ENCODE results near the gene FHIT. TPM values are rescaled to one million over a fixed set of nuclear protein-coding genes. Genes with fewer than 3 reads are reported as not detected.
"Not testable (repeated sequence)": the region's sequence is repeated elsewhere in the genome, so short reads cannot be mapped to it uniquely, and the experiment has no call there.

Gene FHIT
- total RNA-seq, 1 donor, result 16.9 TPM

GRCh38 chr3:61080737-61081445, 170.4 kb downstream of the FHIT start:
- Histone ChIP-seq H3K4me3 (ENCODE audit: low read length) (no peak overlapping the region), H3K9me3 (ENCODE audit: low read depth, low read length) (no peaks in the 10 kb centered on the region), H3K4me1 (ENCODE audit: insufficient read depth, low read length) (no peaks in the 10 kb centered on the region), H3K27me3 (ENCODE audit: insufficient read depth, low read length) (no peaks in the 10 kb centered on the region)

- Histone ChIP-seq H3K4me1 (ENCODE audit: insufficient read depth, low read length) (no peaks in the 10 kb centered on the region), H3K4me3 (ENCODE audit: low read length) (no peak overlapping the region), H3K9me3 (ENCODE audit: low read depth, low read length) (no peaks in the 10 kb centered on the region), H3K27me3 (ENCODE audit: insufficient read depth, low read length) (no peaks in the 10 kb centered on the region)
These were observed 173.1 kb downstream of the FHIT start for GRCh38 chr3:61078048-61078752.

GRCh38 chr3:61077551-61077950, 173.7 kb downstream of the FHIT start:
- no peak overlapping the region for H3K4me3 ChIP-seq (ENCODE audit: low read length)
- no peaks in the 10 kb centered on the region for H3K9me3 ChIP-seq (ENCODE audit: low read depth, low read length)
- H3K27me3 ChIP-seq (ENCODE audit: insufficient read depth, low read length), result no peaks in the 10 kb centered on the region
- H3K4me1 ChIP-seq (ENCODE audit: insufficient read depth, low read length), result no peaks in the 10 kb centered on the region

GRCh38 chr3:61074783-61075182, 176.5 kb downstream of the FHIT start:
- Histone ChIP-seq H3K4me3 (ENCODE audit: low read length) (no peak overlapping the region), H3K4me1 (ENCODE audit: insufficient read depth, low read length) (no peaks in the 10 kb centered on the region), H3K27me3 (ENCODE audit: insufficient read depth, low read length) (no peaks in the 10 kb centered on the region), H3K9me3 (ENCODE audit: low read depth, low read length) (no peaks in the 10 kb centered on the region)

GRCh38 chr3:61073566-61074165, 177.6 kb downstream of the FHIT start:
- Histone ChIP-seq H3K9me3 (ENCODE audit: low read depth, low read length) (no peaks in the 10 kb centered on the region), H3K4me1 (ENCODE audit: insufficient read depth, low read length) (no peaks in the 10 kb centered on the region), H3K4me3 (ENCODE audit: low read length) (no peak overlapping the region), H3K27me3 (ENCODE audit: insufficient read depth, low read length) (no peaks in the 10 kb centered on the region)

GRCh38 chr3:61068084-61068483, 183.2 kb downstream of the FHIT start:
- Histone ChIP-seq H3K27me3 (ENCODE audit: insufficient read depth, low read length) (no peaks in the 10 kb centered on the region), H3K9me3 (ENCODE audit: low read depth, low read length) (no peaks in the 10 kb centered on the region), H3K4me3 (ENCODE audit: low read length) (no peak overlapping the region), H3K4me1 (ENCODE audit: insufficient read depth, low read length) (no peaks in the 10 kb centered on the region)

- no peaks in the 10 kb centered on the region for H3K9me3 ChIP-seq (ENCODE audit: low read depth, low read length)
- no peaks in the 10 kb centered on the region for H3K4me1 ChIP-seq (ENCODE audit: insufficient read depth, low read length)
- no peaks in the 10 kb centered on the region for H3K27me3 ChIP-seq (ENCODE audit: insufficient read depth, low read length)
- no peak overlapping the region for H3K4me3 ChIP-seq (ENCODE audit: low read length)
These were observed 184.5 kb downstream of the FHIT start for GRCh38 chr3:61066800-61067199.

- not testable (repeated sequence) for H3K4me1 ChIP-seq (ENCODE audit: insufficient read depth, low read length); H3K4me3 ChIP-seq (ENCODE audit: low read length); H3K9me3 ChIP-seq (ENCODE audit: low read depth, low read length); H3K27me3 ChIP-seq (ENCODE audit: insufficient read depth, low read length)
These were observed 185.0 kb downstream of the FHIT start for GRCh38 chr3:61066222-61066621.

GRCh38 chr3:61065451-61066011, 185.7 kb downstream of the FHIT start:
- H3K4me1 ChIP-seq (ENCODE audit: insufficient read depth, low read length), result no peaks in the 10 kb centered on the region
- H3K4me3 ChIP-seq (ENCODE audit: low read length), result no peak overlapping the region
- H3K9me3 ChIP-seq (ENCODE audit: low read depth, low read length), result no peaks in the 10 kb centered on the region
- no peaks in the 10 kb centered on the region for H3K27me3 ChIP-seq (ENCODE audit: insufficient read depth, low read length)

GRCh38 chr3:61061092-61061723, 190.0 kb downstream of the FHIT start:
- no peaks in the 10 kb centered on the region for H3K27me3 ChIP-seq (ENCODE audit: insufficient read depth, low read length)
- H3K4me1 ChIP-seq (ENCODE audit: insufficient read depth, low read length), result no peaks in the 10 kb centered on the region
- H3K4me3 ChIP-seq (ENCODE audit: low read length), result no peak overlapping the region
- no peaks in the 10 kb centered on the region for H3K9me3 ChIP-seq (ENCODE audit: low read depth, low read length)

GRCh38 chr3:61060411-61060861, 190.8 kb downstream of the FHIT start:
- Histone ChIP-seq H3K9me3 (ENCODE audit: low read depth, low read length) (no peaks in the 10 kb centered on the region), H3K4me3 (ENCODE audit: low read length) (no peak overlapping the region), H3K27me3 (ENCODE audit: insufficient read depth, low read length) (no peaks in the 10 kb centered on the region), H3K4me1 (ENCODE audit: insufficient read depth, low read length) (no peaks in the 10 kb centered on the region)

- H3K4me1 ChIP-seq (ENCODE audit: insufficient read depth, low read length), result no peaks in the 10 kb centered on the region
- no peaks in the 10 kb centered on the region for H3K27me3 ChIP-seq (ENCODE audit: insufficient read depth, low read length)
- no peak overlapping the region for H3K4me3 ChIP-seq (ENCODE audit: low read length)
- no peaks in the 10 kb centered on the region for H3K9me3 ChIP-seq (ENCODE audit: low read depth, low read length)
These were observed 192.4 kb downstream of the FHIT start for GRCh38 chr3:61058836-61059235.

- Histone ChIP-seq H3K9me3 (ENCODE audit: low read depth, low read length) (no peaks in the 10 kb centered on the region), H3K4me3 (ENCODE audit: low read length) (no peak overlapping the region), H3K4me1 (ENCODE audit: insufficient read depth, low read length) (no peaks in the 10 kb centered on the region), H3K27me3 (ENCODE audit: insufficient read depth, low read length) (no peaks in the 10 kb centered on the region)
These were observed 193.8 kb downstream of the FHIT start for GRCh38 chr3:61057464-61057863.

GRCh38 chr3:61055447-61055846, 195.8 kb downstream of the FHIT start:
- no peaks in the 10 kb centered on the region for H3K9me3 ChIP-seq (ENCODE audit: low read depth, low read length)
- H3K4me3 ChIP-seq (ENCODE audit: low read length), result no peak overlapping the region
- H3K4me1 ChIP-seq (ENCODE audit: insufficient read depth, low read length), result no peaks in the 10 kb centered on the region
- H3K27me3 ChIP-seq (ENCODE audit: insufficient read depth, low read length), result no peaks in the 10 kb centered on the region

All from mononuclear cell (primary cell).